Vagina (tissue), 2 donors: Measurements from ENCODE around the gene TMX4. TPM values are rescaled to one million over a fixed set of nuclear protein-coding genes. Genes with fewer than 3 reads are reported as not detected.

Source experiments
- DNase-seq, 2 donors: peaks; one replicate each; pipeline ENCODE4 v3.0.0-alpha.2; 2017; ENCODE audit errors: extremely low spot score in 2 of 2
- H3K27ac ChIP-seq: fragments of 200-600 bp; sonication (generic); one replicate; pipeline ENCODE4 v1.5.1; 2019
- H3K27me3 ChIP-seq: fragments of 200-600 bp; sonication (generic); one replicate; pipeline ENCODE4 v1.5.1; 2019
- H3K36me3 ChIP-seq, 2 donors: fragments of 200-600 bp; sonication (generic); one replicate each; pipeline ENCODE4 v1.5.1; 2017 to 2019
- H3K4me1 ChIP-seq: fragments of 200-600 bp; sonication (generic); one replicate; pipeline ENCODE4 v1.5.1; 2019
- H3K4me3 ChIP-seq, 2 donors: fragments of 200-600 bp; sonication (generic); 1 replicate in 1 of 2; 2 replicates in 1 of 2; pipeline ENCODE4 v1.5.1; 2016 to 2019
- H3K9me3 ChIP-seq: fragments of 200-600 bp; sonication (generic); one replicate; pipeline ENCODE4 v1.5.1; 2019
- CTCF ChIP-seq, 3 experiments: fragments of 450-650 bp in 2 of 3; fragments of 200-600 bp in 1 of 3; sonication (generic) in 1 of 3; IDR thresholded peaks; one replicate each; pipeline ENCODE4 v1.5.1; 2017 to 2019; ENCODE audit warnings: antibody characterized with exemption in 3 of 3, mild to moderate bottlenecking in 2 of 3, moderate library complexity in 2 of 3
- POLR2A ChIP-seq, 2 donors: fragments of 450-650 bp; IDR thresholded peaks; one replicate each; pipeline ENCODE4 v1.6.1; 2017; ENCODE audit warnings: antibody characterized with exemption in 2 of 2, mild to moderate bottlenecking in 2 of 2, moderate library complexity in 2 of 2
- POLR2AphosphoS5 ChIP-seq, 2 donors: sonication (generic); formaldehyde crosslinking; IDR thresholded peaks; one replicate each; pipeline ENCODE4 v1.9.0; 2017; ENCODE audit warnings: antibody characterized with exemption in 2 of 2, mild to moderate bottlenecking in 2 of 2, low read depth in 1 of 2; ENCODE audit not compliant: insufficient read depth in 1 of 2
- intact Hi-C: fragments of 100-400 bp; cut with DNase I; formaldehyde crosslinking; loops from one replicate; pipeline ENCODE4 v1.15.1; 2023
- total RNA-seq: library from RNA; depleted of rRNA; stranded (reverse); fragments of >200 nt; gene quantifications from one replicate; pipeline ENCODE4 v1.2.3, GENCODE V29; 2016

TMX4 gene
- total RNA-seq, 1 donor from 2014 or later, result 33.9 TPM

DNA sequence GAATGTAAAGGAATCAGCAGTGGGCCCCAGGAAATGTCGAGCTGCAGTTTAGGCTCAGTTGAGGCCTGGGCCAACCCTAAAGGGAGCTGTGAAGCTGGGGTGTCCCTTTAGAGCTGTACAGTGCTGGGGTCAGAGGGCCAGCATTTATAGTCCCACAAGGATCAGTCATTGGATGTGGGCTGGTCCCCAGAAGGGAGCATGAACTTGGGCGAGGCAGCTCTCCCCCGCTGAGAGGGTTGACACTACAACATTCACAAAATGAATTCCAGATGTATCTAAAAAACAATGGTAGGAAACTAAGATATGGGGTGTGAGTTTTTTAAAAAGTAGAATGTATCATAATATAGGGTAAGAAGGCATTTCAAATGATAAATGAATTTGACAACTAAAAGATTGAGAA lies 29.7 kb upstream of the TMX4 start:
- TF ChIP-seq POLR2A (IDR thresholded peaks at IDR 0.05) (no peak), POLR2AphosphoS5 (IDR thresholded peaks at IDR 0.05; ENCODE audit: insufficient read depth in 1 of 2, low read depth in 1 of 2) (no peak), CTCF (IDR thresholded peaks at IDR 0.05) (no peak)
- H3K4me1 ChIP-seq, result no peaks in the 10 kb centered on the region
- no peaks in the 10 kb centered on the region for H3K36me3 ChIP-seq
- no peak overlapping the region for H3K27ac ChIP-seq
- no peak overlapping the region for H3K4me3 ChIP-seq
- H3K9me3 ChIP-seq, result no peaks in the 10 kb centered on the region
- intact Hi-C loops, result loop anchor here (10.0 kb wide), 1 partner anchor 335 kb away; no protein-coding TSS in a partner anchor
- no peak for DNase-seq
- H3K27me3 ChIP-seq, result no peaks in the 10 kb centered on the region

GRCh38 chr20:8045946-8046345 lies 26.4 kb upstream of the TMX4 start:
- Histone ChIP-seq H3K4me1 (no peaks in the 10 kb centered on the region), H3K36me3 (no peaks in the 10 kb centered on the region), H3K27ac (no peak overlapping the region), H3K27me3 (no peaks in the 10 kb centered on the region), H3K4me3 (no peak overlapping the region), H3K9me3 (no peaks in the 10 kb centered on the region)
- intact Hi-C loops, result loop anchor here (10.0 kb wide), 1 partner anchor 339 kb away; no protein-coding TSS in a partner anchor
- DNase-seq, result no peak
- TF ChIP-seq CTCF (IDR thresholded peaks at IDR 0.05), result no peak
- TF ChIP-seq POLR2AphosphoS5 (IDR thresholded peaks at IDR 0.05; ENCODE audit: insufficient read depth in 1 of 2, low read depth in 1 of 2), result no peak
- no peak for TF ChIP-seq POLR2A (IDR thresholded peaks at IDR 0.05)

GRCh38 chr20:8043687-8044282 lies 24.2 kb upstream of the TMX4 start:
- H3K27me3 ChIP-seq, result no peaks in the 10 kb centered on the region
- intact Hi-C loops, result loop anchor here (10.0 kb wide), 1 partner anchor 341 kb away; no protein-coding TSS in a partner anchor
- no peak for DNase-seq

DNA sequence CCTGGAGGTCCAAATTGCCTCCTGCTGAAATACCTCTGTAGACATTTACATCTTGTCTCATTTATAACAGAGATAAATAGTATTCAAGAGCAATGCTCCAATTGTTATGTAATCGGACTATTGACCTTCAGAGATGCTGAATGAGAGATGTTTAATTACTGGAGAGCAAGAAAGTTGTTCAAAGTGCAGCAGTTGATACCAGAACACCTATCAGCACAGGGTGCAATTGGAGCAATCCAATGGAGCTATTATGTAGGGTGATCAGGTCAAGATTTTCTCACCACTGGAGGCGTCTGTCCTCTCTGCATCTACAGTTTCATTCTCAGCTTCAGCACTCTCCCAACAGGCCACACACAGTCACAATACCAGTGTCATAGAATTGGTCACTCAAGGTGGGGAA lies 19.5 kb upstream of the TMX4 start:
- Histone ChIP-seq H3K27me3 (no peaks in the 10 kb centered on the region), H3K4me1 (no peaks in the 10 kb centered on the region), H3K9me3 (no peaks in the 10 kb centered on the region), H3K36me3 (no peaks in the 10 kb centered on the region), H3K27ac (no peak overlapping the region), H3K4me3 (no peak overlapping the region)
- no peak for DNase-seq
- intact Hi-C loops, result loop anchor here (10.0 kb wide), 1 partner anchor 86 kb away; no protein-coding TSS in a partner anchor
- TF ChIP-seq CTCF (IDR thresholded peaks at IDR 0.05), result no peak
- no peak for TF ChIP-seq POLR2AphosphoS5 (IDR thresholded peaks at IDR 0.05; ENCODE audit: insufficient read depth in 1 of 2, low read depth in 1 of 2)
- TF ChIP-seq POLR2A (IDR thresholded peaks at IDR 0.05), result no peak

More at GRCh38 chr20:8043687-8044282, 24.2 kb upstream of the TMX4 start:
- H3K4me3 ChIP-seq, result no peak overlapping the region
- H3K36me3 ChIP-seq, result no peaks in the 10 kb centered on the region
- H3K9me3 ChIP-seq, result no peaks in the 10 kb centered on the region
- H3K4me1 ChIP-seq, result no peaks in the 10 kb centered on the region
- TF ChIP-seq POLR2A (IDR thresholded peaks at IDR 0.05) (no peak), POLR2AphosphoS5 (IDR thresholded peaks at IDR 0.05; ENCODE audit: insufficient read depth in 1 of 2, low read depth in 1 of 2) (no peak), CTCF (IDR thresholded peaks at IDR 0.05) (peak; percentile 52 to 73 (median 57))
- no peak overlapping the region for H3K27ac ChIP-seq

- H3K36me3 ChIP-seq, result no peaks in the 10 kb centered on the region
- intact Hi-C loops, result loop anchor here (10.0 kb wide), 1 partner anchor 88 kb away; no protein-coding TSS in a partner anchor
These were observed 17.2 kb upstream of the TMX4 start for GRCh38 chr20:8036771-8037170.

More at GRCh38 chr20:8036771-8037170, 17.2 kb upstream of the TMX4 start:
- Histone ChIP-seq H3K27me3 (no peaks in the 10 kb centered on the region), H3K4me1 (no peaks in the 10 kb centered on the region), H3K27ac (no peak overlapping the region), H3K9me3 (no peaks in the 10 kb centered on the region), H3K4me3 (no peak overlapping the region)
- TF ChIP-seq POLR2AphosphoS5 (IDR thresholded peaks at IDR 0.05; ENCODE audit: insufficient read depth in 1 of 2, low read depth in 1 of 2) (no peak), POLR2A (IDR thresholded peaks at IDR 0.05) (no peak), CTCF (IDR thresholded peaks at IDR 0.05) (no peak)
- DNase-seq, result no peak
